GM18526 (cell line): ENCODE measurements around the gene KRT6C.

ENCODE experiments used
- POLR2A ChIP-seq: IDR thresholded peaks from 3 replicates; pipeline ENCODE4 v1.6.1; 2011; ENCODE audit not compliant: insufficient read length; ENCODE audit errors: extremely low read depth

KRT6C gene

DNA sequence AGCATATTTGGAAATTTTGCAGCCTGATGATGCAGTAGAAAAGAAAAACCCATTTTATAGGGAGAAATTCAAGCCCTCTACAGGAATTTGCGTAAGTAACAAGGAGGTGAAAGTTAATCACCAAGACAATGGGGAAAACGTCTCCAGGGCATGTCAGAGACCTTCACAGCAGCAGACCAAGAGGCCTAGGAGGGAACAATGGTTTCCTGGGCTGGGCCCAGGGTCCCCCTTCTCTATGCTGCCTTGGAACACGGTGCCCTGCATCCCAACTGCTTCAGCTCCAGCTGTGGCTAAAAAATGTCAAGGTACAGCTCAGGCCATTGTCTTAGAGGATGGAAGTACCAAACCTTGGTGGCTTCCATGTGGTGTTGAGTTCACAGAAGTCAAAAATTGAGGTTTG lies 6.5 kb upstream of the KRT6C start:
- TF ChIP-seq POLR2A: no peak

DNA sequence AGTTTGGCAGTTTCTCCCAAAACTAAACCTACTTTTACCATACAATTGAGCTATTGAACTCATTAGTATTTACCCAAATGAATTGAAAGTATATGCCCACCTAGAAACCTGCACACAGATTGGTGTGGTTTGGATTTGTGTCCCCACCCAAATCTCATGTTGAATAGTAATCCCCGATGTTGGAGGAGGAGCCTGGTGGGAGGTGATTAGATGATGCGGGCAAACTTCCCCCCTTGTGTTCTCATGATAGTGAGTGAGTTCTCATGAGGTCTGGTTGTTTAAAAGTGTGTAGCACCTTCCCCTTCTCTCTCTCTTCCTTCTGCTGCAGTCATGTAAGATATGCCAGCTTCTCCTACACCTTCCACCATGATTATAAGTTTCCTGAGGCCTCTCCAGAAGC lies 4.0 kb upstream of the KRT6C start:
- TF ChIP-seq POLR2A: no peak

DNA sequence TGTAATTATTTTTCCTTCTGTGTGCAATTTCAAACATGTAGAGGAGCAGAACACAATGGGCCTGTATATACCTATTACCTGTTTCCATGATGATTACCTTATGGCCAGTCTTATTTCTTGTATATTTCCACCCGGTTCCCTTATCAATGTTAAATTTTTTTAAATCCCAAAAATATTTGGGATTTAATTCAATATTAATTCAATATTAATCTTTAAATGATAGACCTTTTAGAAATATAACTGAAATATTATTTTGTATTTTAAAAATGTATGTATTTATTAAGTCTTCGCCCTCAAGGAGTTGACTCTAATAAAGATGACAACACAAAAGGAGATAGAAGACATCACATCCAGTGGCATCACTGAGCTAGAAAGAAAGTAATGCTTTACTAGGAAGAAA lies 607 bp upstream of the KRT6C start:
- TF ChIP-seq POLR2A: no peak

DNA sequence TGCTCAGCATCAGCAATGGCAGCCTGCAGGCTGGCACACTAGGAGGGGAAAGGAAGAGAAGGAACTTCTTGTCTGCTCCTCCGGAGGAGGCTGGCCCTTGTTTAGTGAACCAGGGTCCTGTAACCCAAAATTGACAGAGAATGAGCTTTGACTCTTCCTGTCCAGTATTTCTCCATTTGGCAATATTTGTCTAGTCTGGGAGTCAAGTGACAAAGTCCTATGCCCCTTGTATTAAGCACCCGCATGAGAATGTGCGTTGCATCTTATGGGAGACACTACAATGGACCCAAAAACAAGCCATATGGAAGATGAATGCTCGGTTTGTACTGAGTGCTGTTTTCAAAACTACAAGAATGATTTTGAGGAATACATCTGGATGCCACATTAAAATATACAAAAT lies 3.8 kb downstream of the KRT6C start:
- no peak for TF ChIP-seq POLR2A

DNA sequence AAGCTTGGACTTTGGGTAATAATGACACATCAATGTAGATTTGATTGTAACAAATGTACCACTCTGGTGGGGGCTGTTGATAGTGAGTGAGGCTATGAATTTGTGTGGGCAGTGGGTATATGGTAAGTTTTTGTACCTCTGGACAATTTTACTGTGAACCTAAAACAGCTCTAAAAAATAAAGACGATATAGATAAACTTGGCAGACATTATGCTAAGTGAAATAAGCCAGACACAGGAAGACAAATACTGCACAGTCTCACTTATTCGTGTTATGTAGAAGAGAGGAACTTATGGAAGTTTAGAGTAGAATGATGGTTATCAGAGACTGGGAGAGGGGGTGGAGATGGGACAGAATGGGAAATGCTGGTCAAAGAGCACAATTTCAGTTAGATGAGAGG lies 8.7 kb downstream of the KRT6C start:
- no peak for TF ChIP-seq POLR2A

DNA sequence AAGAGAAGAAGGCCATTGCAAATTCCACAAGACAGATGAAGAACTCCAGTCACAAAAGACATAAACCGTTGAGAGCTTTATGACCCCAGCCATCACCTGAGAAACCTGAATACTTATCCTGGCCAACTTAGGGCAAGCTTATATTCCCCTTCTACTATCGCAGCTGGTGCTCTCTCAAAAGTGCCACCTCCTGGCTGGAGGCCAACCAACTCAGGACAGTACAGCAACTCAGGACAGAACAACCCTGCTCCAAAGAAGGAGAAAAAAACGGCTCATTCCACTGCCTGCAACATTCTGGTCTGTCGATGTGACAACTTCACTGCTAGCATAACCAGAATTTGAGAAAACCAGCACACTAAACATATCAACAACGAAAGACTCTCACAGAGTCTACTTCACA lies 11.9 kb downstream of the KRT6C start:
- no peak for TF ChIP-seq POLR2A

DNA sequence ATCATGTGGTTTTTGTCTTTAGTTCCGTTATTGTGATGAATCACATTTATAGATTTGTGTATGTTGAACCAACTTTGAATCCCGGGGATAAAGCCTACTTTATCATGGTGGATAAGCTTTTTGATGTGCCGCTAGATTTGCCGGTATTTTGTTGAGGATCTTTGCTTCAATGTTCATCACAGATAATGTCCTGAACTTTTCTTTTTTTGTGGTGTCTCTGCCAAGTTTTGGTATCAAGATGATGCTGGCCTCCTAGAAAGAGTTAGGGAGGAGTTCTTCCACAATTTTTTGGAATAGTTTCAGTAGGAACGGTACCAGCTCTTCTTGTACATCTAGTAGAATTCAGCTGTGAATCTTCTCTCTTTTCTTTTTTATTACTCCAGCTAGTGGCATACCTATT lies 14.7 kb downstream of the KRT6C start:
- no peak for TF ChIP-seq POLR2A

DNA sequence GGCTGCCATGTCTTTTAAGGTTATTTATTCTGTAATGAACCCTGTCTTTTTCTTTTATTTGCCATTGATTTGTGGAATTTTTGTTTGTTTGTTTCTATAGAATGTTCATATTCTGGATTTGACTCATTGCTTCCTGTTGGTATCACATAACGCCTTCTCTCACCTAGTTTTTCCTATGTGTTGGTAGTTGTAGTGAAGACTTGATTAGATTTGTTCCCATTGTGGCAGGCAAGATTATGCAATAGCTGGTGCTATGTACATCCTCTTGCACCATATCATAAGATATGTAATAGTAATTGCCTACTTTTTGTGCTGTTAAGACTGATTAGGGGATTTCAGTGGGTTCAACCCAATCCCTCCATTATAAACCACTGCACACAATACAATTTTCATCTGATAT lies 17.8 kb downstream of the KRT6C start:
- TF ChIP-seq POLR2A: no peak

DNA sequence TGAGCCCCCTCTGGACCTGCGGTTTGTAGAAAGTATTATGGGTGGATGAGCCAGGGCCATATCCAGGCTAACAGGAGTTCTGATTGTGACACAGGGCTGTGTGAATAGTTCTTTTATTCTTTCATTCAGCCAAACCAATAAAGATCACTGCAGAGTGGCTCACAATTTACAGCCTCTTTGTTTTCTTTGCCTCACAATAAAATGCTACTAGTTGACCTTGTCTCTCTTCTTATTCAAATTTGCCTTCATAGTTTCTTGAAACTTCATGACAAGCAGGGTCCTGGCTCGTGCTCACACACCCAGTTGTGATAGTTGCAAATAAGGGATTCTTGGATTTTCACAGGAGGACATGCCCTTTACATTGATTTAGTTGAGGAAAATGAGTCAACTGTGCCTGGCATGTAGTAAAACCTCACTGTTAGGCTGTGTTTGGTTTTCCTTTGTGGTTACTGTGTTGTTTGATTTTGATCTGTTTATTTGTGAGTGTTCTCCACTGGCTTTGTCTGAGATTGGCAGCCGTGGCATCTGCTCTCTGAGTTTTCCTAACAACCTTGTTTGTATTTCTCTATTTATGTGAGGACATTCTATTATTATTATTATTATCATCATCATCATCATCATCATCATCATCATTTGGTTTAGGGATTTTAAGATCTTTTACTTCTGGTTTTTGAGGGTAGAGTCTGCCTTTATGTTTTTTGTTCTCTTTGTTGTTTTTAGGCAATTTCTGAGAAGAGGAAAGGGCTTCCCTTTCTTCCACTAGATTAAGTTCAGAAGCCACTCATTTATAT lies 19.0 kb downstream of the KRT6C start:
- TF ChIP-seq POLR2A: no peak

DNA sequence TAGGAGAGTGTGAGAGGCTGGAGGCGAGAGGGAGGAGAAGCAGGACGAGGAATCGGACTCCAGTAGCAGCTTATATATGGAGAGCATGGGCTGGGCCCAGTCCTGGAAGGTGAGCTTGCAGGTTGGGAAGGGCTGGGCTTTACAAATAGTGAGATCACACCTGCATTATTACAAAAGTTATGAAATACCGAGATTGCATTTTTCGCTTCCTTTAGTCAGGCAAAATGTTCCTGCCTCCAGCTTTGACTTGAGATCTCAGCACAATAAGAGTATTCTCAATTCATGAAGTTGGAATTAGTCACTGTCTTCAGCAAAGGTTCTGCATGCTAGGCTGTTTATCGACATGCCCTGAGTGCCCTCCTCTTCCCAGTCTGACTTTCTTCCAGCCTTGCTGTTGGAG lies 21.5 kb downstream of the KRT6C start, which contains the start of gene KRT6B:
KRT6B (minus strand) TSS at position 46 of the 400 bp plus-strand sequence. CDS start 68 bp downstream, outside the sequence.
- TF ChIP-seq POLR2A: no peak

DNA sequence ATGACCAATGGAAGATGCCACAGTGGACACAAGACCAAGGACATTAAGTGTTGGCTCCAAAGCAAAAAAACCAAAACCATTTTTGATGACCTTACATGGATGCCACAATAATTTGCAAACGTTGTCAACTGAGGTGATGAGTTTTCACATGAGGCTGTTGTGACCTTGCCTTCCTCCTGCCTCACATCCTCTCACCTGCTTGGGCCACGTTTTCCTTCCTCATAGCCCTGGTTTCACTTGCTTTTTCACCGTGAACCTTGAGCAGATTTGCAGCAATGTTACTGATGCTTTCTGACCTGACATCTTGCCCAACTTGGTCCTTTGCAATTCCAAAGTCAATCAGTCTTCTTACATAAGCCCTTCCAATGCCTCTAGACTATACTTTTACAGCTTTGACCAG lies 25.4 kb downstream of the KRT6C start:
- TF ChIP-seq POLR2A: no peak

DNA sequence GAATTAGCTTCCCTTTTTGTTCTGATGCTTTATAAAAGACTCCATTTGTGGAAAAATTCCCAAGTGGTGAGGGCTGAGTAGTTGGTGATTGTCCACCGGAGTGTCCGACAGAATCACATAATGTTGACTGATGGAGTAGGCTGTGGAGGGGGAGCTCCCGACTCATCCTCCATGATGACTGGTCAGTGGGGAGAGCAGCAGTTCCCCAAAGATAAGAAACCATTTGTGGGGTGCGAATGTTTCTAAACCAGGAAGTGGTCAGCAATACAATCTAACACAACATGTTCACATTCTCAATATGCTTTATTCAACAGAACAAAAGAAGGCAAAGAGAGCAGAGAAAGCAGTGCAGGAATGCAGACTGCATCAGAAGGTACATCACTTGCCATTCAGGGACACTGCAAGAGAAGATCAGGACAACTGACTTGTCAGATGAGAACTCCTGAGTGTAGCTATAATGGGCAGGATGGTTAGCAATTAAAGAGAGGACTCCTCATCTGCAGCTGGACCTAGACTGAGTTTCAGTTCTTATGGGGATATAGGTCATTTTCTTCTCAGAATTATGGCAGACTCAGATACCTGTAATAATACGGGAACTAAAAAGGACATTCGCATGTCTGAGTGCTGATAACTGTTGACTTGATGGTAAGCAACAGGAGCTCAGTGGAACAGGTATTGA lies 27.1 kb downstream of the KRT6C start:
- TF ChIP-seq POLR2A: no peak

DNA sequence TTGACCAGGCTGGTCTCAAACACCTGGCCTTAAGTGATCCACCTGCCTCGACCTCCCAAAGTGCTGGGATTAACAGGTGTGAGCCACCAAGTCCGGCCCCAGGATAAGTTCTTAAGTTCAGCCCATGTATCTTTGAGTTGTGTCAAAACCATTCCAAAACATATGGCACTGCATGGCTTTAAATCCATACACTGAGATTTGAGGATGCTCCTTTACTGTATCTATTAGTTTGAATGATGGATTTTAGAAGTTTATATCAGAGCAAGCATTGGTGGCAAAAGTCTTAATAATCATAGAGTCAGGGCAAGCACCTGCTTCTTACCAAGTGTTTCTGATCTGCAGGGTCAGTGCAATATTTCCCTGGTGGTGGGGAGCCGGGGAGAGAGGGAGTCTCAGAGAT lies 27.7 kb downstream of the KRT6C start:
- TF ChIP-seq POLR2A: no peak

DNA sequence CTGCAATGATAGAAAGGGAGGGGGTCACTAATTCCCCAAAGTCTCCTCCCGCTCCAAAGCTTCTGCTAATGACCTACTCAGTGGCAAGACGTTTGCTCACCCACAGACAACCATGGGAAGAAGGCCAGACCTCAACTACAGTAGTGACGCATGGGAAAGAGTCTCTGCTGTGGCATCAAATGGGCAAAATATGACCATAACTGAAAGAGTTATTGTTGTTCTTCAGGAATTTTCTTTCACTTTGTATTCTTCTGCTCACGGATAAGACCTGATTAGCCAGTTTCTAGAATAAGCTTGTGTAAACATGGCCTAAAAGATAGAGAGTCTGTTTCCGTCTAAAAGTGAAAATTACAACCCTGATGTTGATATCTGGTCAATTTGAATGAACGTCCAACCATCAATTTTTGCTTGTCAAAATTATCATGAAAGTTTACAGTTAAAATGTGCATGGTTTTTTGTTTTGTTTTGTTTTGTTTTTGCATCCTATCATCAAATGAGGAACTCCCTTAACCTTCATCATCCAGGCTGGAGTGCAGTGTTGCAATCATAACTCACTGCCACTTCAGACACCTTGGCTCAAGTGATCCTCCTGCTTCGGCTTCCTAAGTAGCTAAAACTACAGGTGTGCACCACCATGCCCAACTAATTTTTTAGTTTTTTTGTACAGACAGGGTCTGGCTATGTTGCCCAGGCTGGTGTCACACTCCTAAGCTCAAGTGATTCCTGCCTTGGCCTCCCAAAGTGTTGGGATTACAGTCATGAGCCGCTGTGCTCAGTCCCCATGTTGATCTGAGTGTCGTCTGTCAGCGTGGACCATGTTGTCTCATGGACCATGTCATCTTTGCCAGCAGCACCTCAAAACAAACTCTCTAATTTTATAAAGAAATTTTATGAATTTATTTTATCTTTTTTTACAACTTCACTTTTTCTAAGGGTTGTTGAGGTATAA lies 28.7 kb downstream of the KRT6C start:
- no peak for TF ChIP-seq POLR2A

DNA sequence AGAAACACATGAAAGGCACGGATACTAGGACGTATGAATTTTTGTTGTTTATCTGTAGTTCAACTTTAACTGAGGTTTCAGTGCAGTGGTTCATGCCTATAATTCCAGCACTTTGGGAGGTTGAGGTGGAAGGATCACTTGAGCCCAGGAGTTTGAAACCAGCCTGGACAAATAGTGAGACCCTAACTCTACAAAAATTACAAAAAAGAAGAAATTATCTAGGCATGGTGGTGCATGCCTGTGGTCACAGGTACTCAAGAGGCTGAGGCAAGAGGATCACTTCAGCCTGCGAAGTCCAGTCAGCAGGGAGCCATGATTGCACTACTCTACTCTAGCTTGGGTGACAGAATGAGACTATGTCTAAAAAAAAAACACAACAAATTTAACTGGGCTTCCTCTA lies 29.6 kb downstream of the KRT6C start:
- TF ChIP-seq POLR2A: no peak
